ENCODE data around the gene PRR33. TPM values are rescaled to one million over a fixed set of nuclear protein-coding genes. Genes with fewer than 3 reads are reported as not detected.

Gene PRR33
- total RNA-seq, 1 donor from 2014 or later: not detected

DNA sequence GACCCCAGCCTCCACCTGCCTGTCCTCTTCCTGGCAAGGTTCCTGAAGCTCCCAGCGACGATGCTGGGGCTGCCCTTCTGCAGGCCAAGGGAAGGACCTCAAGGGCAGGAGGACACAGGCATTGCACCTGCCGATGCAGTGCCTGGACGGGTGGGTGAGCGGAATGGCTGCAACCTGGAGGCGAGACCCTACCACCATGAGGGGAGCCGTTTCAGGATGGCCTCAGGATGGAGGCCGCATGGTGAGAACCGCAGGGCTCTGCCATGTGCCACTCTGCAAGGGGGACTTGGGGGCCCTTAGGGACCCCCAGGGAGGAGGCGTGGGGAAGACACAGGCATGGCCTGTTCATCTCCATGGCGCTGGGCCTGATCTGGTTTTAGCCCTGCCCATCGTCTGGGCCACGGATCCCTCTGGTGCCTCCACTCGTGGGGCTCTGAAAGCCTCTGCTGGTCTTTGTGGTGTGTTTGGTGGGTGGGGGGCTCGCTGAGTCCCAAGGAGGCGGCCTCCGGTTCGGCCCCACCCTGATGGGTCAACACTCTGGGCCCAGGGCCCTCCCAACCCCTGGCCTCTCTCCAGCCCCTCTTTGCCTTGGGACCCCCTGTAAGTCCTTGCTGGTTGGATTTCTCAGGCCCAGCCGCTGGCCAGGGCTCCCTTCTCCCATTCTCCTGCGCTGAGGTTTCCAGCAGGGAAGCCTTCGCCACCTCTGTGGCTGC lies 40.1 kb downstream of the PRR33 start:
- Mint-ChIP-seq H3K27ac (ENCODE audit: unreplicated experiment) (no peak overlapping the region), H3K27me3 (ENCODE audit: low read depth) (no peaks in the 10 kb centered on the region), H3K9me3 (ENCODE audit: low read depth) (no peaks in the 10 kb centered on the region), H3K4me1 (ENCODE audit: low read depth) (peaks cover 4% of the 10 kb centered on the region), H3K36me3 (ENCODE audit: low read depth) (no peaks in the 10 kb centered on the region), H3K4me3 (ENCODE audit: unreplicated experiment) (no peak overlapping the region)
- no peak for DNase-seq (ENCODE audit: low spot score)
- TF ChIP-seq, protein P1, sequence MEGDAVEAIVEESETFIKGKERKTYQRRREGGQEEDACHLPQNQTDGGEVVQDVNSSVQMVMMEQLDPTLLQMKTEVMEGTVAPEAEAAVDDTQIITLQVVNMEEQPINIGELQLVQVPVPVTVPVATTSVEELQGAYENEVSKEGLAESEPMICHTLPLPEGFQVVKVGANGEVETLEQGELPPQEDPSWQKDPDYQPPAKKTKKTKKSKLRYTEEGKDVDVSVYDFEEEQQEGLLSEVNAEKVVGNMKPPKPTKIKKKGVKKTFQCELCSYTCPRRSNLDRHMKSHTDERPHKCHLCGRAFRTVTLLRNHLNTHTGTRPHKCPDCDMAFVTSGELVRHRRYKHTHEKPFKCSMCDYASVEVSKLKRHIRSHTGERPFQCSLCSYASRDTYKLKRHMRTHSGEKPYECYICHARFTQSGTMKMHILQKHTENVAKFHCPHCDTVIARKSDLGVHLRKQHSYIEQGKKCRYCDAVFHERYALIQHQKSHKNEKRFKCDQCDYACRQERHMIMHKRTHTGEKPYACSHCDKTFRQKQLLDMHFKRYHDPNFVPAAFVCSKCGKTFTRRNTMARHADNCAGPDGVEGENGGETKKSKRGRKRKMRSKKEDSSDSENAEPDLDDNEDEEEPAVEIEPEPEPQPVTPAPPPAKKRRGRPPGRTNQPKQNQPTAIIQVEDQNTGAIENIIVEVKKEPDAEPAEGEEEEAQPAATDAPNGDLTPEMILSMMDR (IDR thresholded peaks at IDR 0.05): no peak

DNA sequence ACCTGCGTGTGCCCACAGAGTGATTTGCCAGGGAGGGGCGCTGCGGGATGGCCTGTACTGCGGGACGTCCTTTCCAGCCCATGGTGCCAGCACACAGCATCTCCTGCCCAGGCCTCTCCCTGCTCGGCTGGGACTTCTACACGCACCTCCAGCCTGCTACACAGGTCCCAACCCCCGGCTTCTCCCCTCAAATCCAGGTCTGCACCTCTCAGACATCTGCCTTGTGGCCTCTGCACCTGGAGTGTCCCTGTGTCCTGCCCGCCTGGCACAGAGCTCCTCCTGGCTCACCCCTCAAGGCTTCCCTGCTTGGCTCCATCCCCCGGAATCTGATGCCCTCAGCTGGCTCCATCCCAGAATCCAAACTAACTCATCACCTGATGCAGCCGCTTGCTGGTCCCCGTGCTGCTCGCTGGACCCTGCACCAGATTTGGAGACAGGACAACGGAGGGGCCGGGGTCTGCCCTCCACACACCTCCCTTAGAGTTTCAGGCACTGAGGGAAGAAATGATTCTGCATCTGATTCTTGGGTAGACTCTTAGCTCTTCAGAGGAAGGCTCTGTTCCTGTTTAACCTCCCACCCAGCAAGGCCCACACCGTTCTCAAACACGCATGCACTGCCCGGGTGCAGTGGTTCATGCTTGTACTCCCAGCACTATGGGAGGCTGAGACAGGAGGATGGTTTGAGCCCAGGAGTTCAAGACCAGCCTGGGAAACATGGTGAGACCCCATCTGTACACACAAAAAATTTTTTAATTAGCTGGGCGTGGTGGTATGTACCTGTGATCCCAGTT lies 42.9 kb downstream of the PRR33 start:
- Mint-ChIP-seq H3K4me1 (ENCODE audit: low read depth) (peaks cover 13% of the 10 kb centered on the region), H3K9me3 (ENCODE audit: low read depth) (no peaks in the 10 kb centered on the region), H3K27ac (ENCODE audit: unreplicated experiment) (no peak overlapping the region), H3K27me3 (ENCODE audit: low read depth) (no peaks in the 10 kb centered on the region), H3K4me3 (ENCODE audit: unreplicated experiment) (no peak overlapping the region), H3K36me3 (ENCODE audit: low read depth) (no peaks in the 10 kb centered on the region)
- TF ChIP-seq, protein P1 (IDR thresholded peaks at IDR 0.05): no peak
- no peak for DNase-seq (ENCODE audit: low spot score)

DNA sequence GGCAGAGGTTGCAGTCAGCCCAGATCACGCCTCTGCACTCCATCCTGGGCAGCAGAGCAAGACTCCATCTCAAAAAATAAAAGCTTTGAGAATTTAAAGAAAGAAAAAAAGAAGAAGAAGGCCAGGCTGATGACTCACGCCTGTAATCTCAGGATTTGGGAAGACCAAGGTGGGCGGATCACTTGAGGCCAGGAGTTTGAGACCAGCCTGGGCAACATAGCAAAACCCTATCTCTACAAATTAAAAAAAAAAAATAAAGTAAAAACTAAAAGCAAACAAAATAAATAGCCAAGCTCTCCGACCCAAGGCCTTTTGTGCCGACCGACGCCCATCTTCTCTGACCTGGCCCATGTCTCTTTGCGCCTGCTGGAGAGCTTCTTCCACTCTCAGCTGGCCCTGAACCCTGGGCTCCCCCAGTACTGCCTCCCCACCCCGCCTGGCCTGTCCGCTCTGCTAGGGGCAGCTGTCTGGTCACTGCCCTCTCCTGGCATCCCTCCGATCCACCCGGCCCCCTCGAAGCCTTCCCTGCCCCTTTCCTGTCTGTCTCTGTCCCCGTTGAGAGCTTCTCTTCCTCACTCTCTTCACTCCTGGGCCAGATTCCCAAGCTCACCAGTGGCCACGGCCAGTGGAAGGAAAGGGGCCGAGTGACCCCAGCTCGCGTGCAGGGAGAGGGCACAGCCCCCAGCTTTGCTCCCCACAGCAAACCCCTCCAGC lies 43.6 kb downstream of the PRR33 start:
- H3K9me3 Mint-ChIP-seq (ENCODE audit: low read depth): no peaks in the 10 kb centered on the region
- TF ChIP-seq, protein P1 (IDR thresholded peaks at IDR 0.05): no peak
- no peak for DNase-seq (ENCODE audit: low spot score)
- H3K4me1 Mint-ChIP-seq (ENCODE audit: low read depth): peaks cover 13% of the 10 kb centered on the region
- no peaks in the 10 kb centered on the region for H3K27me3 Mint-ChIP-seq (ENCODE audit: low read depth)
- no peak overlapping the region for H3K27ac Mint-ChIP-seq (ENCODE audit: unreplicated experiment)
- no peaks in the 10 kb centered on the region for H3K36me3 Mint-ChIP-seq (ENCODE audit: low read depth)
- H3K4me3 Mint-ChIP-seq (ENCODE audit: unreplicated experiment): no peak overlapping the region

DNA sequence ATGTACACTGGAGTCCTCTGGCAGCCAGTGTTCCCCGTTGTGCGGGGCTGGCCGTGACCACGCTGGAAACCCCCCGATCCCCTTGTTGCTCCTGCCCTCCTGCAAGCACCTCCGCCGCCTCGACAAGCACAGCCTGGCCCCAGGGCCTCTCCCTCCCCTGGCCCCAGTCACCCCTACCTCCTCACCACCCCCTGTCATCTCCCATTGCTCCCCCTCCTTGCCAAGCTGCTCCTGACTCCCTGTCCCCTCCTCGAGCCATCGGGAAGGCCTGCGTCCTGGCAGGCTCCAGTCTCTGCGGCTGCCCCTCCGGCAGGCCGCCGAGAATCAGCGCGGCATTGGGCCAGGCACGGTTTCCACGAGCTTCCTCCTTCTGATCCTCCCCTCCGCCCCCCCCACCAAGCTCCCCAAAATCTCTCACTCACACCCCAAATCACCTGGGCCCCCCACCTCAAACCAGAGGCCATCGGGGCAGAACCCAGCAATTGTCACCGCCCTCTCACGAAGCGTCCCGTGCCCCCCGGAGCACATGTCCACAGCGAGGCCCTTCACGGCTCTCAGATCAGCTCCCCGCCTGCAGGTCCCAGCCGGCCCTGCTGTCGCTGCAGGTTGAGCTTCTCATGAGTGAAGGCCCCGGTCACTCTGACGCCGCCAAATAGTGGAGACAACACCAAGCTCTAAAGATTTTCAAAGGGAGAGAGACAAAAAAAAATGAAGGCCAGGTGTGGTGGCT lies 44.5 kb downstream of the PRR33 start:
- H3K9me3 Mint-ChIP-seq (ENCODE audit: low read depth): no peaks in the 10 kb centered on the region
- no peak overlapping the region for H3K4me3 Mint-ChIP-seq (ENCODE audit: unreplicated experiment)
- H3K27me3 Mint-ChIP-seq (ENCODE audit: low read depth): no peaks in the 10 kb centered on the region
- TF ChIP-seq, protein P1 (IDR thresholded peaks at IDR 0.05): no peak
- no peak for DNase-seq (ENCODE audit: low spot score)
- H3K27ac Mint-ChIP-seq (ENCODE audit: unreplicated experiment): no peak overlapping the region
- H3K4me1 Mint-ChIP-seq (ENCODE audit: low read depth): peaks cover 13% of the 10 kb centered on the region
- H3K36me3 Mint-ChIP-seq (ENCODE audit: low read depth): no peaks in the 10 kb centered on the region
